GM20000 (cell line): ENCODE measurements around the gene PDE11A.

Experiments used
- DNase-seq: peaks from one replicate; pipeline ENCODE4 v3.0.0; 2012; ENCODE audit warnings: low spot score
- CTCF ChIP-seq: IDR thresholded peaks from 2 replicates; pipeline ENCODE4 v1.5.1; 2012; ENCODE audit warnings: mild to moderate bottlenecking, control low read depth; ENCODE audit errors: extremely low read depth, missing control alignments

The PDE11A gene

GRCh38 chr2:177589186-177589585, 483.4 kb downstream of the PDE11A start:
- TF ChIP-seq CTCF, result no peak
- no peak for DNase-seq

GRCh38 chr2:177588671-177589070, 483.9 kb downstream of the PDE11A start:
- DNase-seq, result no peak
- TF ChIP-seq CTCF, result no peak

- no peak for TF ChIP-seq CTCF
Measured at GRCh38 chr2:177587371-177587770, 485.2 kb downstream of the PDE11A start.

GRCh38 chr2:177586154-177586553, 486.4 kb downstream of the PDE11A start:
- no peak for DNase-seq
- TF ChIP-seq CTCF, result no peak

More at GRCh38 chr2:177587371-177587770, 485.2 kb downstream of the PDE11A start:
- DNase-seq, result no peak

GRCh38 chr2:177585234-177585863, 487.2 kb downstream of the PDE11A start:
- TF ChIP-seq CTCF, result no peak
- DNase-seq, result no peak

- no peak for TF ChIP-seq CTCF
- no peak for DNase-seq
Measured at GRCh38 chr2:177584030-177584692, 488.4 kb downstream of the PDE11A start.

- no peak for TF ChIP-seq CTCF
Measured at GRCh38 chr2:177582000-177582399, 490.6 kb downstream of the PDE11A start.

More at GRCh38 chr2:177582000-177582399, 490.6 kb downstream of the PDE11A start:
- DNase-seq, result no peak
